ENCODE measurements around the gene ZNF26.

- TF ChIP-seq, protein P1, sequence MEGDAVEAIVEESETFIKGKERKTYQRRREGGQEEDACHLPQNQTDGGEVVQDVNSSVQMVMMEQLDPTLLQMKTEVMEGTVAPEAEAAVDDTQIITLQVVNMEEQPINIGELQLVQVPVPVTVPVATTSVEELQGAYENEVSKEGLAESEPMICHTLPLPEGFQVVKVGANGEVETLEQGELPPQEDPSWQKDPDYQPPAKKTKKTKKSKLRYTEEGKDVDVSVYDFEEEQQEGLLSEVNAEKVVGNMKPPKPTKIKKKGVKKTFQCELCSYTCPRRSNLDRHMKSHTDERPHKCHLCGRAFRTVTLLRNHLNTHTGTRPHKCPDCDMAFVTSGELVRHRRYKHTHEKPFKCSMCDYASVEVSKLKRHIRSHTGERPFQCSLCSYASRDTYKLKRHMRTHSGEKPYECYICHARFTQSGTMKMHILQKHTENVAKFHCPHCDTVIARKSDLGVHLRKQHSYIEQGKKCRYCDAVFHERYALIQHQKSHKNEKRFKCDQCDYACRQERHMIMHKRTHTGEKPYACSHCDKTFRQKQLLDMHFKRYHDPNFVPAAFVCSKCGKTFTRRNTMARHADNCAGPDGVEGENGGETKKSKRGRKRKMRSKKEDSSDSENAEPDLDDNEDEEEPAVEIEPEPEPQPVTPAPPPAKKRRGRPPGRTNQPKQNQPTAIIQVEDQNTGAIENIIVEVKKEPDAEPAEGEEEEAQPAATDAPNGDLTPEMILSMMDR (IDR thresholded peaks at IDR 0.05): no peak
- no peak for TF ChIP-seq EZH2 (IDR thresholded peaks at IDR 0.05; ENCODE audit: borderline replicate concordance, insufficient read depth, low read depth, low read length, poor library complexity, severe bottlenecking)
Measured at GRCh38 chr12:132940071-132940719, 46.0 kb upstream of the ZNF26 start.

Measured in B cell (primary cell).